GM03348 (cell line): ENCODE measurements around the gene C1orf94.
A peak's percentile ranks its signal among the peaks of the same experiment; 100 is the strongest.

ENCODE experiments used
- DNase-seq: peaks from one replicate; pipeline ENCODE4 v3.0.0; 2012; ENCODE audit warnings: low spot score

C1orf94 gene

GRCh38 chr1:34262023-34262853, 85.5 kb downstream of the C1orf94 start:
- DNase-seq = no peak

GRCh38 chr1:34262921-34263320, 86.2 kb downstream of the C1orf94 start:
- no peak for DNase-seq

- no peak for DNase-seq
These were observed 86.7 kb downstream of the C1orf94 start for GRCh38 chr1:34263406-34263805.

- no peak for DNase-seq
These were observed 88.7 kb downstream of the C1orf94 start for GRCh38 chr1:34265396-34265795.

- DNase-seq = peak; percentile 18
These were observed 89.6 kb downstream of the C1orf94 start for GRCh38 chr1:34266127-34266951.

- DNase-seq = no peak
These were observed 90.6 kb downstream of the C1orf94 start for GRCh38 chr1:34267326-34267725.

- peak; percentile 63 for DNase-seq
These were observed 91.7 kb downstream of the C1orf94 start for GRCh38 chr1:34268311-34268954.
